Measurements from ENCODE around the gene PLTP.

The PLTP gene

DNA sequence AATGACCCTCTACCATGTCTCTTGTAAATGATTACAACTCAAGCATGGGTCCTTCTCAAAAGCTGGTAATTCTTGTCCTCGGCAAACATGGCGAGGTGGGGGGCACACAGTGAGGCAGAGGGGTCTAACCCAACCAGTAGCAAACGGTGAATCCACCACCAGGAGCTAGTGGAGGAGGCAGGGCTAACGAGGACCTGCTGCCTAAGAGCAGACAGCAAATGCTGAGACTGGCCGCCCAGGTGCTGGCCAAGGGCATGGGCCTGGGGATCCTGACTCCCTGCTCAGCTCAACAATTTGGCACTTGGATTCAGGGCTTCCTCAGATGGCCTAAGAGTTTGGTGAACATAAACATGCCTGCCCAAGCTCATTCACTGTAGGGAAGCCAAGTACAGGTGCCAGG lies 40.9 kb upstream of the PLTP start:
- no peak for TF ChIP-seq ZFX (IDR thresholded peaks at IDR 0.05)
- TF ChIP-seq, protein P1, sequence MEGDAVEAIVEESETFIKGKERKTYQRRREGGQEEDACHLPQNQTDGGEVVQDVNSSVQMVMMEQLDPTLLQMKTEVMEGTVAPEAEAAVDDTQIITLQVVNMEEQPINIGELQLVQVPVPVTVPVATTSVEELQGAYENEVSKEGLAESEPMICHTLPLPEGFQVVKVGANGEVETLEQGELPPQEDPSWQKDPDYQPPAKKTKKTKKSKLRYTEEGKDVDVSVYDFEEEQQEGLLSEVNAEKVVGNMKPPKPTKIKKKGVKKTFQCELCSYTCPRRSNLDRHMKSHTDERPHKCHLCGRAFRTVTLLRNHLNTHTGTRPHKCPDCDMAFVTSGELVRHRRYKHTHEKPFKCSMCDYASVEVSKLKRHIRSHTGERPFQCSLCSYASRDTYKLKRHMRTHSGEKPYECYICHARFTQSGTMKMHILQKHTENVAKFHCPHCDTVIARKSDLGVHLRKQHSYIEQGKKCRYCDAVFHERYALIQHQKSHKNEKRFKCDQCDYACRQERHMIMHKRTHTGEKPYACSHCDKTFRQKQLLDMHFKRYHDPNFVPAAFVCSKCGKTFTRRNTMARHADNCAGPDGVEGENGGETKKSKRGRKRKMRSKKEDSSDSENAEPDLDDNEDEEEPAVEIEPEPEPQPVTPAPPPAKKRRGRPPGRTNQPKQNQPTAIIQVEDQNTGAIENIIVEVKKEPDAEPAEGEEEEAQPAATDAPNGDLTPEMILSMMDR (conservative IDR thresholded peaks at IDR 0.05): no peak
- no peak overlapping the region for H3K27ac ChIP-seq

DNA sequence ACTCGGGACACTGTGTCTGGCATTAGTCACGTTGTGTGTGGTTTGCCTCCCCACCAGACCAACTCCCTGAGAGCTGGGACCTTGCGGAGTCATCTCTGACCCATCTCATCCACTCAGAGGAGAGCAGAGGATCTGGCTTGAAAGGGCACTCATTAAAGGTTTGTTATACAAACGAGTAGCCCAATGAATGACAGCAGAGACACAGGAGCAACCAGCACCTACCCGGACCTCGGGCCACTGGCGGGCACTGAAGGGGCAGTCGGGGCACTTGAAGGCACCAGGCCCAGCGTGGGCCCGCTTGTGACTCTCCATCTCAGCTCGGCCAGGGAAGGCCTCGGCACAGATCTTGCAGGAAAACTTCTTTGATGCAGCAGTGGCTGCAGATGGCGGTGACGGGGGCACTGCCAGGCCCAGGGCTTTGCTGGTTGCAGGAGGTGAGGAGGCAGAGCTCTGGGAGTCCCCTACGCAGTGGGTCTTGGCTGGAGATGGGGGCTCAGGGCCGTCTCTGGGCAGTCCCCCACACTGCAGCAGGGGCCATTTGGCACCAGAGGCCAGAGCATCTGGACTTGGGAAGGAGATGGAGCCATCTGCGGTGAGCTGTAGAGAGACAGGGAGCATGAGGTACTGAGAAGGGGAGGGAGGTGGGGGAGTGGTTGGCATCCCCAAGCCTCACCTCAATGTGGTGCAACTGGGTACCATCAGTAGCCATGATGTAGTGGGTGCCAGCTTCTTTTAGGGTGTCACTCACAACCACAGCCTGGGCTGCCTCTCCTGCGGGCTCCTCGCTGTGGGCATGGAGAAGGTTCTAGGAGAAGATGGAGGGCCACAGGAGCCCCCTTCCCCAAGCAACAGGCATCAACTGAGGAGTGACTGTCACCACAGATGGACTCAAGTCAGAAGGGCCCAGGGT lies 40.2 kb upstream of the PLTP start:
- TF ChIP-seq ZFX (IDR thresholded peaks at IDR 0.05): no peak
- TF ChIP-seq, protein P1 (conservative IDR thresholded peaks at IDR 0.05): no peak
- H3K27ac ChIP-seq: no peak overlapping the region

DNA sequence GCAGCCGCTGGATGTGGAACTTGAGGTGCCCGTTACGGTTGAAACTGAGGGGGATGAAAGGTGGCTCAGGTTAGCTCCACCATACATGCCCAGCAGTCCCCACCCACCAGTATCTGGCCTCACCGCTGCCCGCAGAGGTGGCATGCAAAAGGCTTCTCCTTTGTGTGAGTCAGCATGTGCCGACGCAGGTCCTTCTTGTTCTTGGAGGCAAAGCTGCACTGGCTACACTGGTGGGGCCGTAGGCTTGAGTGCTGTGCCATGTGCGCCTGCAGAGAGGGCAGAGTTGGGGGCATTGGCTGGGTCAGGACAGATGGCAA lies 38.3 kb upstream of the PLTP start:
- no peak for TF ChIP-seq ZFX (IDR thresholded peaks at IDR 0.05)
- TF ChIP-seq, protein P1 (conservative IDR thresholded peaks at IDR 0.05): no peak
- no peak overlapping the region for H3K27ac ChIP-seq

DNA sequence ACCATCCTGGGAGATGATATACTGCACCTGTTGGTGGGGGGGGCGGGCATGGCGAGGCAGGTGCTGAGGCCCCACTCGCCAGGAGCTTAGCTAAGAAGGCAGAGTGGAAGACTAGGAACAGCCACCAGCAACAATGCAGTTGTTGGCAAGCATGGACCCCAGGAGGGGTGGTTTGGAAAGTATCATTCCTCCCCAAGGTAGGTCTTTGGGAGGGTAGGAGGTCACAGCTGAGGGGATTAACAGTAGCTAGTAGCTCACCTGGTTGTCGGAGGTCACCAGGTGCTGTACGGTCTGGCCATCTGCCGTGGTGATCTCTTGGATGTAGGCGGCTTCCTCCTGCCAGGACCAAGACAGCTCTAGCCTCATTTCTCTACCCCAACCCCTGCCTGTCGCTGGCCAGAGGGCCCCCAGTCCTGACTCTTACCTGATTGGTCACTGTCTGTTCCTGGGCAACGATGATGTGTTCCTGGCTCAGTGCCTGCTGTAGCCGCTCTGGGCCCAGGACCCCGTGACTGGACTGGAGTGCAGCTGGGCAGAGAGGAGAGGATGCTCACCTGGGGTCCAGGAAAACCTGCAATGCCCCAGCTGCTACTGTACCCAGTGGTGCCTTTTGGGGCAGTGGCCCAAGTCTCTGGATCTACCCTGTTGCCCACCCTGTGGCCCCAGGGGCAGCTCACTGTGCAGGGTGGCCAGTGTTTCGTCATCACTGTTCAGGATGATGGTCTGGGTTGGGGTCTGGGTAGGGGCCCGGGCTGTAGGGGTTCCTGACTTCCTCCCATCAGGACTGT lies 37.8 kb upstream of the PLTP start:
- no peak for TF ChIP-seq ZFX (IDR thresholded peaks at IDR 0.05)
- TF ChIP-seq, protein P1 (conservative IDR thresholded peaks at IDR 0.05): no peak
- H3K27ac ChIP-seq: no peak overlapping the region

DNA sequence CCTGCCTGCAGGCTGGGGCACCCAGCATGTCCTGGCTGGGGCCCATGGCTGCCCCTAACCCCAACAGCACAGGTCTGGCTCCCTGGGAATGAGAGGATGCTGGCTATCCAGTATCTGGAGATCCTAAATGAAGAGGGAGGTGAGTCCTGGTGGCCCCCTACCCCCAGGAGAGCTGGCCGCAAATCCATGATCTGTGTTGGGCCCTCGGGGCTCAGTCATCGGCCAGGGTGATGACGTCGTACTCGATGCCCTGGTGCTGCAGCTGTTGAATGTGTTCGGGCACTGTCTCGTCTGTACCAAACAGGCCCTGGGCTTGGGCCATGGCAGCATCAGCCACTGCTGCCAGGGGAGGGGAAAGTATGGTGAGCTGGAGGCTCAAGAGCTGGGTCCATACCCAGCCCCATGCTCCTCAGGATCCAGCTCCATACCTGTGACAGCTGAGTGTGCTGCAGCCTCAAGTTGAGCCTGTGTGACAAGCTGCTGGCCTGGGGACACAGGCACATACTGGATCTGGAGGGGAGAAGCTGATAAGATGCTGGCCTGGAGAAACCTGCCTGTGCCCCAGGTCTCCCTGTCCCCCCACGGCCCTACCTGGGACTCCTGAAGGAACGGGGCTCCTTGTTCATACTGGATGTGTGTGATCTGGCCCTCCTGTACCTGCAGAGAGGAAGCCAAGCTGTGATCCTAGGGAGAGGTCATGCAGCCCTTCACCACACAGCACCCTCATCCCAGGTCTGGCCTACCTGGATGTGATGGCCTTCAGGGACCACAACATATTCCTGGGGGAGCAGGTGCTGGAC lies 37.0 kb upstream of the PLTP start:
- no peak overlapping the region for H3K27ac ChIP-seq
- TF ChIP-seq, protein P1 (conservative IDR thresholded peaks at IDR 0.05): no peak
- no peak for TF ChIP-seq ZFX (IDR thresholded peaks at IDR 0.05)

DNA sequence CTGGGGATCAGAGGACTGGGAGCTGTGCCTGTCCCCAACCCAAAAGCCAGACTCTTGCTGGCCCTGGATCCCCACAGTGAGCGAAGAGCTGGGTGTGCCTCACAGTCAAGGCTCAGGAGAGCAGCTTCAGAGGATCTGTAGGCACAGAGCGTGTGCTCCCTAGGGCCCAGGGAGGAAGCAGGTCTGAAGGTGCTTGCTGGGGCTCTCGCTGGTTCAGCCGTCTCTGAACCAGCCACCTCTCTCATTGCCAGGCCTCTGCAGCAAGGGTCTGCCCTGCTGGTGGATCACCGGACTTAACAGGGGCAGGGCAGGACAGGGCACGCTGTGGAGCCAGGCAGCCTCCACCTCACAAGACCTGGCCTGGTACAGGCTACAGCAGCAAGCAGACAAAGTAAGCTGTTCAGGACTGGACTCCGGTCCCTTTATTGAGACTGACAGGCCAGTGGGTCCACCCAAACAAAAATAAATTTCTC lies 36.3 kb upstream of the PLTP start:
- TF ChIP-seq ZFX (IDR thresholded peaks at IDR 0.05): no peak
- TF ChIP-seq, protein P1 (conservative IDR thresholded peaks at IDR 0.05): no peak

More for the DNA sequence above, 36.3 kb upstream of the PLTP start:
- H3K27ac ChIP-seq: no peak overlapping the region

All from C4-2B (cell line).